ENCODE results near the gene AHI1.

Gene AHI1

DNA sequence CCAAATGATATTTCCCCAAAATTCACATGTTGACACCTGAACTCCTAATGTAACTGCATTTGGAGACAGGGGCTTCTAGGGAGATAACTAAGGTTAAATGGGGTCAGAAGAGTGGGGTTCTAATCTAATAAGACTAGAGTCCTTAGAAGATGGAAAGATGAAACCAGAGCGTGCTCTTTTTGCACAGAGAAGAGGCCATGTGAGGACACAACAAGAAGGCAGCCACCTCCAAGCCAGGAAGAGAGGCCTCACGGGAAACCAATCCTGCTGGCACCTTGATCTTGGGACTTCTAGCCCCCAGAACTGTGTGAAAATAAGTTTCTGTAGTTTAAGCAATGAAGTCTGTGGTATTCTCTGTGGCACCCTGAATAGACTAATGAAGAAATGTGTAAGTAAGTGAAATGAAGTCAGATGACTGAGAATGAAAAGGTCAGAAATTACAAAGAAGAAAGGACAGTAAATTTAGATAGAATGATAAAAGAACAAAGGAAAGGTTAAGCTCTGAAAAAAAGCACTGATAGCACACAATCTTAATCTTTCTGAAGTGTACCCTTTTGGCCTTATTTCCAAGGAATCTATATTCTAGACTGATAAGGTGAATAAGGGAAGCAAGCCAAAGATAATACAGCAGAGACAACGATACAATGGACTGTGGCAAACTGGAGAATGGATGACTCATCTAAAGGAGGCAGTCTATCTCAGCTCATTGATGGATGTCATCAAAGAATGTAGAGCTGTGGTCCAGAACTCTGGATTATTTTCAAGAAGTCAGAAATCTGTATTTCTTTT is 206.1 kb downstream of the AHI1 start:
- no peak for DNase-seq

DNA sequence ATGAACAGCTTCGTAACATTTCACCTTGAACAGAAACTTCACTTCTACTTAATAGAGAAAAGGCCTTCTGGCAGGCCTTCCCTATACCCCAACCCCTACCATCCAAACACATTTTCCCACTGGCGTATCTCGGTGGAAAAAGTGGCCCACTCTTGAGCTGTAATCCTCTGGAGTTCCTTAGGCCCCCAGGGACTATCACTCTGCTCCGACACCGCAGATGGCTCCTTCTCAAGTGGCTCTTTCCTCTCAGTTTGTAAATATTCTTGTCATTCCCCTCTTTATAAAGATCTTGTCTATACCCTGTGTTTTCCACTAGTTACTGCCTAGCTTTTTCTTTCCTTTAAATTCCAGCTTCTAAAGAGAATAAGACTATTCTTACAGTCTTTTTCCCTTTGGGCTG is 207.7 kb downstream of the AHI1 start:
- no peak for DNase-seq

DNA sequence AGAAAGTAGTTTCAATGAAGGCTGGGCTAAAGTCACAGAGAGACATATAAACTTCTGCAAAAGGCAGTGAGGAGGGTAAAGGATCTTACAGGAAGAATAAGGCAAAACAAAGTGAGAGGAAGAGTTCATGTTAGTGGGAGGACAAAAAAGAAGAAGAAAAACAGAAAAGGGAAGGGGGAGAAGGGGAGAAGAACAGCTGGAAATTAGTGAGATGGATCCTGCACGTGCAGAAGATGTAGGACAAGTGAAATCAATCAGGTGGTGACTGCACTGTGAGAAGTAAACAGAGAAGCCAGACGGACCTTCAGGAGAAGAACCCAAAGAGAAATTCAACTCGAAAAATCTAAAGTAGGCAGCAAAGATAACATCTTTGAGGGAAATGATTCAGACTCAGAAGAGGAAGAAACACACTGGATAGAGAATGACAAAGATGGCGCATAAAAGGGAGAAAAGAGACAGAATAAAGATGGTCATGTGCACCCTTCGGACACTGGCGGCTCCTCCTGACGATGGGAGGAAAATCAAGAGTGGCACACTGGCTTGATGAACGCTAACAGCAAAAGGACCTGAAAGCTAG is 210.5 kb downstream of the AHI1 start:
- DNase-seq: no peak

DNA sequence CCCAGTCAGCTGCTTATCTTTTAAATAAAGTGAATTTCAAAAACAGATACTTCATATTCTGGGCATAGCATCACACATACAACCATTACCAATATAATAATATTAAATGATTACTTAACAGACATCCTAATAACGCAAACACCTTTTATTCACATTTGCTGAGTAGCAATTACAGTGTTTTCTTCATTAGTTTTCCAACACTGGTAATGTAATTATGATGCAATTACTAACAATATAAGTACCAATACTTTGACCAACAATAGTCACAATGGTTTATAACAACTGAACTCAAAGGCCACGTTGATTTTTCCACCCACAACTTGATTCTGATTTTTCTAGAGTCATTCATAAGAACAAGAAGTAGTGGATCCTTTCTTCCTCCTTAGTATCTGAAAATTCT is 212.4 kb downstream of the AHI1 start:
- DNase-seq: no peak

DNA sequence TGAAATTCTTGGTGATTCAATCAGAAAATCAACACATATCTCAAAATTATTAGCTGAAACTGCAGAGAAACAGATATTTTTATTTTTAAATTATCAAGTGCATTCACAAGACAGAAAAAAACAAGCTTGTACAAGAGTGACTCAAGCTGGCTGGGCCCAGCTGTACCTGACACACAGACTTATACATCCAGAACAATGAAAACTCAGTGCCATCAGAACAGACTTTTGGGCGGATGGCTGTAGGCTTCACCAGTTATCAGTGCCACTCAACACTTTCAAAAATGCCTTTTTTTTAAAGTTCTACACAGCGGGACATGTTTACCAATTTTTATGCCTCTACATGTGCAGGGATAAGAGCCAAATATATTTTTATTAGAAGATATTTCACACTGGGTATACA is 213.6 kb downstream of the AHI1 start:
- no peak for DNase-seq

DNA sequence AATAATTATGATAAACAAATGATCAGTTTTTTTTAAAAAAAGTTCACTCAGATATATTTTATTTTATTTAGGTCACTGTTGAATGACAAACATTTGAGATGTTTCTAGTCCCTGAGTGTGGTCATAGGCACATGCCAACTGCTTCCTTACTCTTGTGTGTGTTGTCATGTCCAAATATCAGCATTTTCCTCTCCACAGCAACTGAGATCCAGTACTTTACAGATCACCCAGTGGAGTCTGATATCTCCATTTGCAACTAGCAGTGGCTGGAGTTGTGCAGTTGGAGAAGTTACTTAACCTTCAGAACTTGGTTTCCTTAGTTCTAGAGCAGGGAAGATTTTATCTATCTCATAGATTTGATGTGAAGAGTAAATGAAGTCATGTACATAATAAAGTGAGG is 215.1 kb downstream of the AHI1 start:
- no peak for DNase-seq

DNA sequence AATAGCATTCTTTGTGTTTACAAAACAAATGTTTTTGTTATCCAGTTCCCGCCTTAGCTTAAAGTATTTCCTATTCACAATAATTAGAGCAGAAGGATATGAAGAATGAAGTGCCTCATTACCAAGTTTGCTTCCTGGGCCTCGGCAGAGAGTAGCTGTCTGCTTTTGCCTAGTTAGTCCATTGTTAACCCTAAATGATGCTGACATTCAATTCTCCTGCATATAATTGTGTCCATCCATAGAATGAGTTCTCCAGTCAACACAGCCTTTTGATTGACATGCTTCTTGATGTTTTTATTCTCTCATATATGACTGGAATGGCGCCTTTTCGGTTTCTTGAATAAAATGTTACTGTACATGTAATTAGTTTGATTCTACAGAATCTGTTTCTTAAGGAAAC is 215.6 kb downstream of the AHI1 start:
- no peak for DNase-seq

DNA sequence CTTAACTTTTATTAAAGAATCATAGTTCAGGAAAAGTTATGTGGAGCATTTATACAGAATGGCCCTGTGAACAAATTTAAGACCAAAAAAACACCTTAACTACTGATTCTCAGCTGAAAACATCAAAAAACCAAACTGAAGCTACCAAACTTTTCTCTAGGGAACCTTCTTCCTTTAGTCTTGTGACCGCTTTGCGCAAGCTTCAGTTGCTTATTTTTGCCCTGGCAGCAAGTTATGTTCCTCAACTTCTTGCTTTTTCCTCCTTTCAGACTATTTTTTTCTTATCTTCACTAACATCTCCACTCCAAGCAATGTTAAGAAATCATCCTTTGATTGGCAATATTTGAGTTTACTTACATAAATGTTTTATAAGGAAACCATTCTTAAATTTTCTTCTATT is 216.3 kb downstream of the AHI1 start:
- DNase-seq: peak in 1 of 14 donors; percentile 3

DNA sequence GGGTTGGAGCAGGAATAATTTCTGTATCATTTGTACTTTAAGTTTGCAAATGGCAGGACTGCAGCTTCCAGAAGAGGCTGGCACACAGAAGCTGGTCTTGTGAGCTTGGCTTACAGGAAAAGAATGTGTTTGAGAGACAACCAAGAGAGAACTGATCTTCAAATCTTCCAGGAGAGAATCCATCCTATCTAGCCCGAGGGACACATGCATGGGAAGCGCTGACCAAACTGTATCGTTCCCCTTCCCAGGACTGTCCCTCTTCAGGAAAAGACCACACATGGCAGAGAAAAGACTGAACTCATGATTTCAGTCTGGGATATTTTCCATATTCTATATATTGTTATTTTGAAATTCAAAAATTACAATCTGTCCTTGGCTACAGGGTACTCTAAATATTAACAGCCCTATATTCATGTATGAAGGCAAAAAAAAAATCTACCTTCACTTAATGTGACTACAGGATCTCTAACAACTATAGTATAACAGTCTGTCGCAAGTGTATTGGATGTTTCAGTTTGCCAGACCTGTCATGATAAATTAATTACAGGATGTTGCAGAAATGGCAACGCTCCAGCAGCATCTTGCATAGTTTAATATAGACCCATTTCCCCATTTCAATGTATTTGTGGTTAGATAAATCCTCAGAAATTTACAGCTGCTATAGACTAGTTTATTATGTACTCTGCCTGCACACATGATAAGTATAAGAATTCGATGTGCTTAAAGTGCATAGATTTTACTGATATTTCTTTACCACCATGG is 217.0 kb downstream of the AHI1 start:
- peak in 1 of 14 donors; percentile 50 for DNase-seq

DNA sequence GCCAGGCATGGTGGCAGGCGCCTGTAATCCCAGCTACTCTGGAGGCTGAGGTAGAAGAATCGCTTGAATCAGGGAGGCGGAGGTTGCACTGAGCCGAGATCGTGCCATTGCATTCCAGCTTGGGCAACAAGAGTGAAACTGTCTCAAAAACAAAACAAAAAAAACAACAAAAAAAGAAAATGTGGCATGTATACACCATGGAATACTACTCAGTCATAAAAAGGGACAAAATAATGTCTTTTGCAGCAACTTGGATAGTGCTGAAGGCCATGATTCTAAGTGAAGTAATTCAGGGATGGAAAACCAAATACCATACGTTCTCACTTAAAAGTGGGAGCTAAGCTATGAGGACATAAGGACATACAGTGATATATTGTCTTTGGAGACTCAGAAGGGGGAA is 220.1 kb downstream of the AHI1 start:
- no peak for DNase-seq

DNA sequence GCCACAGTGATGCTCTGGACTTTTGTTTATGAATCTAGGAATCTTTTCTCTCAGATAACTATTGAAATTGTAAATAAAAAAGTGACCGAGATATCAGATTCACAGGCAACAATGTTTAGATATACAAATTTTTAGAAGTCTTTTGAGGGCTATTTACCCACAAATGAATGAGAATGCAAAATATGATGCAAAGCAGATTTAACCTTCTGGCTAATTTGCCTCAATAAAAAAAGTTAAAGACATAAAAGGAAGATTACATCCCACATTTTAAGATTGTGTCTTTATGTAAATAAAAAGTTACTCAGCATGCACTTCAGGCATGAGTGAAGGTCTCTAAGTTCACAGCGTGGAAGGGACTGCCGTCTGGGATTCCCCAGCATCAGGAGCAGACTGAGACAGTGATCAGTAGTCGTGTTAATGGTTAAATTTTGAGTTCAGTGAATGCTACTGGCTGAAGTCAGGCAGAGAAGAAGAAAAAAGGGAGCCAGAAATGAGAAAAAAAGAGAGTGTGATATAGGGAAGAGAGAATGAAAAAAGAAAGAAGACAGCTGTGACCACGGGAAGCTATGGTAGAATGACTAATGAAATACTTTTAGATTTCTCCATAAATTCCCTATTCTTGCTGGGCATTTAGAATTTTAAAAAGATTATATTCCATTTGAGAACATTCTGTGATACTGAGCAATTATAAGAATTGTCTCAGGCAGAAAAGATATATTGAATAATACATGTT is 222.8 kb downstream of the AHI1 start:
- no peak for DNase-seq

DNA sequence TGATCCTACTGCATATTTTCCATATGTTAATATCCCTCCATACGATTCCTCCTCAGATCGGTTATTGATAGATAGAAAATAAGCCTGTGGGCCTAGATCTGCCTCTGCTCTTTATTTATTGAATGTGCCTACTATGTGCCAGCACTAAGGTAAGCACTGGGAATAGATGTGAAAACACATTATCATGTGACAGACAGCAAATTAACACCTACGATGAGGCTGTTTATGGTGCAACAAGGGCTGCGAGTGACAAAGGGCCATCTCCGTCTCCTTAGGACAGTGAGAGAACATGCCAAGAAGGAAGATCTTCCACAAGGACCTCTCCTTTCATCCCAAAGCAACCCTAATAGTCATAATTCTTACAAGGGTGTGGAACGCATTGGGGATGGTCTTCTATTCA is 225.9 kb downstream of the AHI1 start:
- DNase-seq: no peak

DNA sequence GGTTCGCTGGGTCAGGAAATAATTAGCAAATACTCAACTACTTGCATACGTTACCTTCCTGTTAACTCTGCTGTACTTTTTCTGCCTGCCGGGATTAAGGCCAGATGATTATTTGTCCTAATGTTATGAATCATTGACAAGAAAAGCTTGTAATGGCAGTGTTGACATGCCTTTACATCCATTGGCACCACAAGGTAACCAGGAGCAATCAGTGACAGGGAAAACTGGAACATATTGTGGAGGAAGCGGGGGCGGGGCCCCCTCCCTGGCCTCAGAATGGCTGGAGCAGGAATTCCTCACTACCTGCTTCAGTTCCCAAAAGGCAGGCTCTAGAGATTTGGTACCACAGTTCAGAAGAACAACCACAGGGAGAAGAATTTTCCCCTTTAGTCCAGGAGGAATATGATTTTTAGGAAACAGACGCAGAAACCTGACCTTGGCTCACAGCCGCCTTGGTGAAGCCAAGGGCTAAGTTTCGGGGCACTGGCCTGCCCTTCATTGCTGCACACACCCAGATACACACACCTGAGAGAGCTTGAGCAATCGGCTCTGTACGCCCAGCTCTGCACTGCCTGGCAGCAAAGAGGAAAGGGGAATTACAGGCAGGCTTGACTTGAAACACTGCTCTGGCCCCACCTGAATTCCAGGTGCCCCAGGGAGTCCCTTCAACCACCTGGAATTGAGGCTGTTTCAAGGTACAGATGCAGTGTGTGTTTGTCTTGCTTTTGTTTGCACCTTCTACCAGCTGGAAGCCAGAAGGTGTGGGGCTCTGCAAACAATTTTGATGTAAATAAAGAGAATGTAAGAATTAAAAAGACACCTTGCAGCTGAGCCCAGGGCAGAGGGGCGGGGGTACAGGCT is 226.6 kb downstream of the AHI1 start:
- DNase-seq: no peak

DNA sequence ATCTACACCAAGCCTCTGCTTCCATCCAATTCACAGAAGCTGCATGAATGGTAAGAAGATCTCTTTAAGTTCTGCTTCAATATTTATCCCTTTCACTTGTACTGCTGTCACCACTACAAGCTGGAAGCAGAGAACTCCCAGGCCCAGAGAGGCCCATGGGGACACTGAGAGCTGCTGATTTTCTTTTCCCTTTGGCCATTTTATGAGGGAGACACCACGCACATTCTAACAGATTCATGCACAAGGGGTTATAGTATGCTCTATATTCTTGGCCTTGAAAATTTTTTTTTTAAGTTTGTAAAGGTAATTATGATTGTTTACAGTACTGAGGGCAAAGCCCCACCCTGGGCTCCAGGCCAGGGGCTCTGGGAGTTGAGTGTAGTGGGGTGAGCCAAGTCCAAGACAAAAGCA is 228.1 kb downstream of the AHI1 start:
- DNase-seq: no peak

DNA sequence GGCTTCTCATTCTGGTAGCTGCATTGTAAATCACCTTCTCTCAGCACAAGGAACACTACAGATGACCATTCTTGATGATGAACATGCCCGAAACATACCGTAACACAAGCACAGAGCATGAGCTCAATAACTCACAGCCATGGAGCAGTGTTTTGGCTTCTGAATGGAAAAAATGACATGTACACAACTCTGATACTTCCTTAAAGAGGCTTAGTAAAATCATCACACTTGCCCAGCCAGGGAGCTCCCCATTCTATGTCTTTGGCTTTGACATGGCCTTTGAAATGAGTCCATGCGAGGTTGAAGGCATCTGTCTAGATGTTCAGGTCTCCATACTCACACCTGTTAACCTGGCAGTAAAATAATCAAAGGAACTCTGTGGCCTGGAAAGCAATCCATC is 228.8 kb downstream of the AHI1 start:
- DNase-seq: no peak

DNA sequence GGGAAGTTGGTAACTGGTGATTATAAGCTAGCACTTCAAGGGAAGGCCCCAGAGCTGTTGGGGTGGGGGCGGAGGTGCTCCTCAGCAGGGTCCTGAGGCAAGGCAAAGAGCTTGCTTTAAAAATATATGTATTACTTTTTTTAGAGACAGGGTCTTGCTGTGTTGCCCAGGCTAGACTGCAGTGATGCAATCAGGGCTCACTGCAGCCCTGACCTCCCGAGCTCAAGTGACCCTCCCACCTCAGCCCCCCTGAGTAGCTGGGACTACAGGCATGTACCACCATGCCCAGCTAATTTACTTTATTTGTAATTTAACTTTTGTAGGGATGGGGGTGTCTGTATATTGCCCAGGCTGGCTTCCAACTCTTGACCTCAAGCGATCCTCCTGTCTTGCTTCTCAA is 229.3 kb downstream of the AHI1 start:
- no peak for DNase-seq

DNA sequence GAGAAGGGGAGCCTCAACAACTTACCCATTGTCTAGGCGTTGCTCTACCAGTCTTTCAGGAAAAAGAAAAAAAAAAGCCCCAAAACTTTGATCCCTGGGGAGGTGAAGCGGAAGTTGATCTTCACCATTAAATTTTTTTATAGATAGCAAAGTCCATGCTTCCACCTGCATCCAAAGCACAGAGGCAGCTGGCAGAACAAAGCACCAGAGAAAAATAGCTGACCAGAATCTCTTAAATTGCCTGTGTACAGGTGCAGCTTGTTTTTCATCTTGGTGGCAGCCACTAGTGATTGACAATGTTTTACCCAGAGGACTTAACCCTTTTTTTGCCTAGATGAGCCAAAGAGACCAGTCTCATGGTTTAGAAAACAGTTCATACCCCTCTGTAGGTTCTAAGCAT is 230.5 kb downstream of the AHI1 start:
- no peak for DNase-seq

DNA sequence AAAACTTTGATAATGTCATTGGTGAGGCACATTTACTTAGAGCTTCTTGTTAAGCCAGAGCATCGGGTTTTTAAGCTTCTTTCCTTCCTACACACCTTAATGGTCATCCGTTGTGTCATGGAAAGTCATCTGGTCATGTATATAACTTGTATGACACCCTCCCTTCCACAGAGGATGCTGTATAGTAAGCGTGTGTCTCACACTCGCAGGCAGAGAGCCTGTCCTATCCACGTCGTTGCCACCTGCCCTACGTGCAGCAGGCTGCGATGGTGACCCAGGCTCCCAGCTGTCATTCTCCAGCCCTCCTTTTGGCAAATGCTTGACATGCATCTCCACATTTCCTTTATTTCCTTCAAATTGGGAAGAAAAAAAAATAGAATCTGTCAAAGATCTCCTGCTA is 230.9 kb downstream of the AHI1 start:
- no peak for DNase-seq

DNA sequence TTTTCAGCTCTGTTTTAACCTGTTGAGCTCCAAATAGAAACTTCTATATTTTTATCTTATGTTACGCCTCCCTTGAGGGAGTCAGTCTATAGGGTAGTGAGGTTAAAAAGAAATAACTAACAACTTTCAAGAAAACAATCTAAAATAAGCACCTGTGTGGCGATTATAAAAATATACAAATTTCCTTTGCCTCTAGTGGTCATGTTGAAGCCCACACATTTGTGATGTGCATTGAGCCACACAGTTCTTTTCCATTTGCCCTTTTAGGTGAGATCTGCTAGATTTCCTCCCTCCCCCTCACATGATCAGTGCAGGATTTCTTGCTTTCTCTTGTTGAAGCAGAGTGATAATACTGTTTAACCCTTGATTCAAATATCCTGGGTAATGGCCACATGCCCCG is 232.3 kb downstream of the AHI1 start:
- no peak for DNase-seq

DNA sequence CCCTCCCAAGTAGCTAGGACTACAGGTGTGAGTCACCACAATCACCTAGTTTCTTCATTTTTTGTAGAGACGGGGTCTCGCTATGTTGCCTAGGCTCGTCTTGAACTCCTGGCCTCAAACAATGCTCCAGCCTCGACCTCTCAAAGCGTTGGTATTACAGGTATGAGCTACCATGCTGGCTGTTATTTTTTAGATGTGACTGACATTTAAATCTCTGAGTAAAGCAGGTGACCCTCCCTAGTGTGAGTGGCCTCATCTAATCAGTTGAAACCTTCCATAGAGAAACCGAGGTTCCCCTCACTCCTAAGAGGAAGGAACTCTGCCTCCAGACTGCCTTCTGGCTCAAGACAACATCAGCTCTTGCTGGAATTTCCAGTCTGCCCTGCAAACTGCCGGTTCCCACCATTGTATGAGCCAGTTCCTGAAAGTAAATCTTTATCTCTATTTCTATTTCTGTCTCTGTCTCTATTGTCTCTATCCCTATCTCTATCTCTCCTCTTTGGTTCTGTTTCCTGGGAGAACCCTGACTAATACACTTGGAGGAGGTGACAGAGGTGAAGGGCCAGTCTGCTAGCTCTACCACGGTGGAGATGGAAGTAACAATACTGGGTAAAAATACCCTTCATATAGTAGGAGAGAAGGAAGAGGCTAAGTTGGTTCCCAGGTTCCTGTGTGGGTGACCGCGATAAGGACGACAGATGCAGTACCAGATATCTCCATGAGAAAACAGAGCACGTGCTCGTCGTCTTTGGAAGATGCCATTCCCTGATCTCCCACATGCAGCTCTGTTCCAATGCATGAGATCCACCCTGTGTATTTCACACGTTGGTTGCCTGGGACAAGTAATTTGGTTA is 235.4 kb downstream of the AHI1 start:
- no peak for DNase-seq

DNA sequence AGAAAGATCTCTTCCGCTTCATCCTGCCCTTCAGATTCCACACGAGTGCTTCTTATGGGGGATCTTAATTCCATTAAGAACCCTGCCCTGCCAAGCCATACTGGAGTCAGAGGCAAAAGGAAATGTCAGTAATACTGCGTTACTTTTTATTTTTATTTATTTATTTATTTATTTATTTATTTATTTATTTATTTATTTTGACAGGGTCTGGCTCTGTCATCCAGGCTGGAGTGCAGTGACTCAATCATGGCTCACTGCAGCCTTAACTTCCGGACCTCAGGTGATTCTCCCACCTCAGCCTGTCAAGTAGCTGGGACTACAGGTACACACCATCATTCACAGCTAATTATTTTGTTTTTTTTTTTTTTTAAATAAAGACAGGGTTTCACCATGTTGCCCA is 236.9 kb downstream of the AHI1 start:
- DNase-seq: no peak
